Hippocampal formation (tissue), 2 donors: ENCODE data around the gene NR6A1.
"Not testable (repeated sequence)": the region's sequence is repeated elsewhere in the genome, so short reads cannot be mapped to it uniquely, and the experiment has no call there.

Experiments used
- DNase-seq, 2 donors: peaks; one replicate each; lab custom pipeline; 2025; lab: John Stamatoyannopoulos, UW

The NR6A1 gene

GRCh38 chr9:124759327-124759726 lies 11.8 kb downstream of the NR6A1 start:
- no peak for DNase-seq

- DNase-seq, result no peak
Observed at GRCh38 chr9:124758691-124759090, 12.4 kb downstream of the NR6A1 start.

GRCh38 chr9:124758061-124758460 lies 13.1 kb downstream of the NR6A1 start:
- DNase-seq, result no peak

- DNase-seq, result no peak
Observed at GRCh38 chr9:124757616-124758015, 13.5 kb downstream of the NR6A1 start.

GRCh38 chr9:124756011-124756410 lies 15.1 kb downstream of the NR6A1 start:
- no peak for DNase-seq

GRCh38 chr9:124755061-124755460 lies 16.1 kb downstream of the NR6A1 start:
- DNase-seq, result no peak

- no peak for DNase-seq
Observed at GRCh38 chr9:124754289-124754688, 16.8 kb downstream of the NR6A1 start.

GRCh38 chr9:124752967-124753366 lies 18.1 kb downstream of the NR6A1 start:
- no peak for DNase-seq

GRCh38 chr9:124749781-124750180 lies 21.3 kb downstream of the NR6A1 start:
- no peak for DNase-seq

- no peak for DNase-seq
Observed at GRCh38 chr9:124749284-124749683, 21.8 kb downstream of the NR6A1 start.

- DNase-seq, result no peak
Observed at GRCh38 chr9:124747065-124747464, 24.0 kb downstream of the NR6A1 start.

GRCh38 chr9:124743686-124744348 lies 27.3 kb downstream of the NR6A1 start:
- no peak for DNase-seq

- DNase-seq, result no peak
Observed at GRCh38 chr9:124742940-124743339, 28.2 kb downstream of the NR6A1 start.

GRCh38 chr9:124741662-124742061 lies 29.4 kb downstream of the NR6A1 start:
- DNase-seq, result no peak

- no peak for DNase-seq
Observed at GRCh38 chr9:124741149-124741548, 30.0 kb downstream of the NR6A1 start.

GRCh38 chr9:124739360-124739759 lies 31.8 kb downstream of the NR6A1 start:
- no peak for DNase-seq

GRCh38 chr9:124738075-124738474 lies 33.0 kb downstream of the NR6A1 start:
- not testable (repeated sequence) for DNase-seq

GRCh38 chr9:124735121-124735520 lies 36.0 kb downstream of the NR6A1 start:
- no peak for DNase-seq

GRCh38 chr9:124734741-124735083 lies 36.4 kb downstream of the NR6A1 start:
- DNase-seq, result not testable (repeated sequence)

GRCh38 chr9:124733964-124734740 lies 37.0 kb downstream of the NR6A1 start:
- DNase-seq, result no peak

GRCh38 chr9:124730772-124731171 lies 40.3 kb downstream of the NR6A1 start:
- DNase-seq, result no peak

- no peak for DNase-seq
Observed at GRCh38 chr9:124726886-124727285, 44.2 kb downstream of the NR6A1 start.

- no peak for DNase-seq
Observed at GRCh38 chr9:124725068-124725452, 46.1 kb downstream of the NR6A1 start.
